Vagina (tissue), 2 donors: Measurements from ENCODE around the gene NUDT8.

ENCODE experiments used
- POLR2A ChIP-seq, 2 donors: fragments of 450-650 bp; IDR thresholded peaks; one replicate each; pipeline ENCODE4 v1.6.1; 2017; ENCODE audit warnings: antibody characterized with exemption in 2 of 2, mild to moderate bottlenecking in 2 of 2, moderate library complexity in 2 of 2
- POLR2AphosphoS5 ChIP-seq, 2 donors: sonication (generic); formaldehyde crosslinking; IDR thresholded peaks; one replicate each; pipeline ENCODE4 v1.9.0; 2017; ENCODE audit warnings: antibody characterized with exemption in 2 of 2, mild to moderate bottlenecking in 2 of 2, low read depth in 1 of 2; ENCODE audit not compliant: insufficient read depth in 1 of 2
- TF ChIP-seq, protein P1 (sequence below), 3 experiments: fragments of 450-650 bp in 2 of 3; fragments of 200-600 bp in 1 of 3; sonication (generic) in 1 of 3; IDR thresholded peaks; one replicate each; pipeline ENCODE4 v1.5.1; 2017 to 2019; ENCODE audit warnings: antibody characterized with exemption in 3 of 3, mild to moderate bottlenecking in 2 of 3, moderate library complexity in 2 of 3

DNA sequence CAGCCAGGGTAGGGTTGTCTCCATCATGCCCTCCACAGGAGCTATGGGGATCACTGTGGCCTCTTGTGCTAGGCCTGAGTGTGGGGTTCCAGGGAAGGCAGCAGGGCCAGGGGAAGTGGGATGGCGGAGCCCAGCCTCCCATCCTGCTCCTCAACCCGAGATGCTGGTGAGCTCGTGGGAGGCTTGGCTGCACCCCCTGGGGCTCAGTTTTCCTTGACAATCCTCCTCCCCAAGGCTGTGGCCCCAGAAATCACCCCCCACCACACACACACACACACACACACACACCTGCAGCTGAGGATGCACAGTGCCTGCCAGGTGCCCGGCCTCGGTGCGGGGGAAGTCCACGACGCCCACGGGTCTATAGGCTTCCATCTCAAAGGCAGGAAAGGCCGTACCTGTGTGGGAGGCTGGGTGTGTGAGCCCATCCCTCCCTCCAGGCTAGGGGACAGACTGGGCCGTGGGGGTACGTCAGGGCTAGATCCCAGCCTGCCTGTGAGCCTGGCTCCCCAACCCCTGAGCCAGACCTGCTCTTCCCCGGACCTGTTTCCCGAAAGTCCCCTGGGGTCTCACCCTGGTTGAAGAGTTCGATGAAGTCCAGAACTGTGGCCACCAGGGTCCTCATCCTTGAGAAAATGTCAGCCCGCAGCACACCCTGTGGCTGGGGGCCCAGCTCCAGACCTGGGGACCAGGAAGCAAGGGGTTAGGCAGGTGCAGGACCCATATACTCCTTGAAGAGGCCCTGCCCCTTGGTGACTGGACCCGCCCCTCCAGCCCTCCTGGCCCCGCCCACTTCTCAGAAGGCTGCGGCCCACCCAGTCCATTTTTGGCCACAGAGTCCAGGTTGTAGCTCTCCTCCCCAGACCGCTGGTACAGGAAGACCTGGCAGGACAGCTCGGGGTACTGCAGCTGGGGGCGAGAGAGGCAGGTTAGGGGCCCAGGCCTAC lies 15.0 kb upstream of the NUDT8 start:
- TF ChIP-seq POLR2A (IDR thresholded peaks at IDR 0.05): no peak
- TF ChIP-seq, protein P1, sequence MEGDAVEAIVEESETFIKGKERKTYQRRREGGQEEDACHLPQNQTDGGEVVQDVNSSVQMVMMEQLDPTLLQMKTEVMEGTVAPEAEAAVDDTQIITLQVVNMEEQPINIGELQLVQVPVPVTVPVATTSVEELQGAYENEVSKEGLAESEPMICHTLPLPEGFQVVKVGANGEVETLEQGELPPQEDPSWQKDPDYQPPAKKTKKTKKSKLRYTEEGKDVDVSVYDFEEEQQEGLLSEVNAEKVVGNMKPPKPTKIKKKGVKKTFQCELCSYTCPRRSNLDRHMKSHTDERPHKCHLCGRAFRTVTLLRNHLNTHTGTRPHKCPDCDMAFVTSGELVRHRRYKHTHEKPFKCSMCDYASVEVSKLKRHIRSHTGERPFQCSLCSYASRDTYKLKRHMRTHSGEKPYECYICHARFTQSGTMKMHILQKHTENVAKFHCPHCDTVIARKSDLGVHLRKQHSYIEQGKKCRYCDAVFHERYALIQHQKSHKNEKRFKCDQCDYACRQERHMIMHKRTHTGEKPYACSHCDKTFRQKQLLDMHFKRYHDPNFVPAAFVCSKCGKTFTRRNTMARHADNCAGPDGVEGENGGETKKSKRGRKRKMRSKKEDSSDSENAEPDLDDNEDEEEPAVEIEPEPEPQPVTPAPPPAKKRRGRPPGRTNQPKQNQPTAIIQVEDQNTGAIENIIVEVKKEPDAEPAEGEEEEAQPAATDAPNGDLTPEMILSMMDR (IDR thresholded peaks at IDR 0.05): no peak
- no peak for TF ChIP-seq POLR2AphosphoS5 (IDR thresholded peaks at IDR 0.05; ENCODE audit: insufficient read depth in 1 of 2, low read depth in 1 of 2)
